ENCODE measurements around the gene CCDC57.

The CCDC57 gene

GRCh38 chr17:82101767-82102679 lies 110.6 kb downstream of the CCDC57 start:
- no peak for DNase-seq

GRCh38 chr17:82101301-82101715 lies 111.3 kb downstream of the CCDC57 start:
- DNase-seq = no peak

- no peak for DNase-seq
Measured at GRCh38 chr17:82100502-82101298, 111.9 kb downstream of the CCDC57 start.

- DNase-seq = no peak
Measured at GRCh38 chr17:82098939-82099763, 113.5 kb downstream of the CCDC57 start.

- peak; percentile 95 for DNase-seq
Measured at GRCh38 chr17:82098169-82098938, 114.3 kb downstream of the CCDC57 start, which contains the start of gene FASN. FASN (minus strand) TSS chr17:82098236; CDS start chr17:82096445, 1,791 bp downstream.

- DNase-seq = no peak
Measured at GRCh38 chr17:82097919-82098168, 114.8 kb downstream of the CCDC57 start.

GRCh38 chr17:82097184-82097918 lies 115.3 kb downstream of the CCDC57 start:
- DNase-seq = peak; percentile 39

- DNase-seq = no peak
Measured at GRCh38 chr17:82096709-82097183, 115.9 kb downstream of the CCDC57 start.

GRCh38 chr17:82095777-82096708 lies 116.6 kb downstream of the CCDC57 start:
- no peak for DNase-seq

GRCh38 chr17:82094931-82095776 lies 117.5 kb downstream of the CCDC57 start:
- no peak for DNase-seq

GRCh38 chr17:82092995-82093751 lies 119.5 kb downstream of the CCDC57 start:
- DNase-seq = no peak

- DNase-seq = no peak
Measured at GRCh38 chr17:82092628-82092994, 120.0 kb downstream of the CCDC57 start.

GRCh38 chr17:82092094-82092586 lies 120.5 kb downstream of the CCDC57 start:
- no peak for DNase-seq

GRCh38 chr17:82091264-82092066 lies 121.2 kb downstream of the CCDC57 start:
- DNase-seq = no peak

- DNase-seq = no peak
Measured at GRCh38 chr17:82090549-82091263, 121.9 kb downstream of the CCDC57 start.

GRCh38 chr17:82089723-82090548 lies 122.7 kb downstream of the CCDC57 start:
- DNase-seq = no peak
